ENCODE measurements around the gene TAF15. TPM values are rescaled to one million over a fixed set of nuclear protein-coding genes. Genes with fewer than 3 reads are reported as not detected.
A peak's percentile ranks its signal among the peaks of the same experiment; 100 is the strongest.

Gene TAF15
- total RNA-seq, 2 experiments from 2014 or later = 65.9 to 256 TPM

GRCh38 chr17:35844547-35844946 is 35.3 kb downstream of the TAF15 start:
- CTCF ChIA-PET (ENCODE audit: unreplicated experiment) = no interaction called here

GRCh38 chr17:35846055-35846809 is 36.9 kb downstream of the TAF15 start:
- Histone ChIP-seq H3K4me3 (ENCODE audit: low read depth, low read length, poor library complexity, severe bottlenecking) (no peak overlapping the region), H3K36me3 (ENCODE audit: insufficient read depth, low read length) (peaks cover 98% of the 10 kb centered on the region), H3K9me2 (ENCODE audit: insufficient read depth, low read length) (no peaks in the 10 kb centered on the region), H2AFZ (ENCODE audit: low read length) (no peak overlapping the region), H3K4me2 (ENCODE audit: low read length) (no peak overlapping the region), H3K9me3 (ENCODE audit: low read length) (no peaks in the 10 kb centered on the region), H3K79me2 (ENCODE audit: insufficient read depth, low read depth, low read length) (no peaks in the 10 kb centered on the region), H3K4me1 (ENCODE audit: insufficient read depth, low read length, poor library complexity, severe bottlenecking) (no peaks in the 10 kb centered on the region), H4K20me1 (ENCODE audit: insufficient read depth, low read length) (peaks cover 7% of the 10 kb centered on the region; the same call in 1 of the 2 replicates), H3K27ac (ENCODE audit: low read depth, low read length, poor library complexity, severe bottlenecking) (no peak overlapping the region)
- intact Hi-C loops (cut with micrococcal nuclease; ENCODE audit: unreplicated experiment) = loop anchor here (5.0 kb wide), 1 partner anchor 84 kb away; the partner anchor contains the start of gene C17orf50
- CTCF ChIA-PET (ENCODE audit: unreplicated experiment) = no interaction called here
- POLR2A ChIA-PET = interaction anchor here (0.6 kb wide), 1 partner anchor 258 kb away, joined by 3 read pairs; no protein-coding TSS in a partner anchor
- TF ChIP-seq EZH2phosphoT487 (IDR thresholded peaks at IDR 0.05; ENCODE audit: borderline replicate concordance, low read depth, low read length) (no peak), CTCF (conservative IDR thresholded peaks at IDR 0.05; ENCODE audit: low read length) (no peak)
- no TSS peak for BruUV-seq (replicated peaks)
- no peak for DNase-seq (ENCODE audit: low spot score)

More at GRCh38 chr17:35844547-35844946, 35.3 kb downstream of the TAF15 start:
- H4K20me1 ChIP-seq (ENCODE audit: insufficient read depth, low read length) = peaks cover 1% of the 10 kb centered on the region; the same call in 1 of the 2 replicates
- no peak for DNase-seq (ENCODE audit: low spot score)
- H2AFZ ChIP-seq (ENCODE audit: low read length) = no peak overlapping the region
- H3K4me1 ChIP-seq (ENCODE audit: insufficient read depth, low read length, poor library complexity, severe bottlenecking) = no peaks in the 10 kb centered on the region
- H3K79me2 ChIP-seq (ENCODE audit: insufficient read depth, low read depth, low read length) = no peaks in the 10 kb centered on the region
- intact Hi-C loops (cut with micrococcal nuclease; ENCODE audit: unreplicated experiment) = no loop called here
- no peak for TF ChIP-seq EZH2phosphoT487 (IDR thresholded peaks at IDR 0.05; ENCODE audit: borderline replicate concordance, low read depth, low read length)
- TF ChIP-seq CTCF (conservative IDR thresholded peaks at IDR 0.05; ENCODE audit: low read length) = no peak
- TSS peak; percentile 72 for BruUV-seq (replicated peaks)
- H3K27ac ChIP-seq (ENCODE audit: low read depth, low read length, poor library complexity, severe bottlenecking) = no peak overlapping the region
- POLR2A ChIA-PET = no interaction called here
- no peak overlapping the region for H3K4me3 ChIP-seq (ENCODE audit: low read depth, low read length, poor library complexity, severe bottlenecking)
- H3K9me3 ChIP-seq (ENCODE audit: low read length) = no peaks in the 10 kb centered on the region
- peaks cover 99% of the 10 kb centered on the region for H3K36me3 ChIP-seq (ENCODE audit: insufficient read depth, low read length)
- H3K4me2 ChIP-seq (ENCODE audit: low read length) = no peak overlapping the region
- no peaks in the 10 kb centered on the region for H3K9me2 ChIP-seq (ENCODE audit: insufficient read depth, low read length)

- Histone ChIP-seq H2AFZ (ENCODE audit: low read length) (no peak overlapping the region), H4K20me1 (ENCODE audit: insufficient read depth, low read length) (peaks cover 7% of the 10 kb centered on the region; the same call in 1 of the 2 replicates), H3K4me2 (ENCODE audit: low read length) (no peak overlapping the region), H3K9me2 (ENCODE audit: insufficient read depth, low read length) (no peaks in the 10 kb centered on the region), H3K79me2 (ENCODE audit: insufficient read depth, low read depth, low read length) (no peaks in the 10 kb centered on the region), H3K36me3 (ENCODE audit: insufficient read depth, low read length) (peaks cover 94% of the 10 kb centered on the region), H3K9me3 (ENCODE audit: low read length) (no peaks in the 10 kb centered on the region), H3K4me1 (ENCODE audit: insufficient read depth, low read length, poor library complexity, severe bottlenecking) (no peaks in the 10 kb centered on the region), H3K27ac (ENCODE audit: low read depth, low read length, poor library complexity, severe bottlenecking) (no peak overlapping the region), H3K4me3 (ENCODE audit: low read depth, low read length, poor library complexity, severe bottlenecking) (no peak overlapping the region)
- no TSS peak for BruUV-seq (replicated peaks)
- DNase-seq (ENCODE audit: low spot score) = no peak
- CTCF ChIA-PET (ENCODE audit: unreplicated experiment) = no interaction called here
- intact Hi-C loops (cut with micrococcal nuclease; ENCODE audit: unreplicated experiment) = loop anchor here (5.0 kb wide), 1 partner anchor 85 kb away; the partner anchor contains the start of gene C17orf50
- TF ChIP-seq CTCF (conservative IDR thresholded peaks at IDR 0.05; ENCODE audit: low read length) = no peak
- no peak for TF ChIP-seq EZH2phosphoT487 (IDR thresholded peaks at IDR 0.05; ENCODE audit: borderline replicate concordance, low read depth, low read length)
- POLR2A ChIA-PET = no interaction called here
Measured at GRCh38 chr17:35847006-35847405, 37.7 kb downstream of the TAF15 start.
